Transverse colon (tissue), 4 donors: ENCODE measurements around the gene GABRB2. TPM values are rescaled to one million over a fixed set of nuclear protein-coding genes. Genes with fewer than 3 reads are reported as not detected.

Source experiments
- DNase-seq: peaks from one replicate; pipeline ENCODE4 v3.0.0-alpha.2; 2019
- H3K27ac ChIP-seq, 4 donors: fragments of 200-600 bp; sonication (generic); 2 replicates each; pipeline ENCODE4 v1.5.1; 2016 to 2018; ENCODE audit warnings: inconsistent platforms in 4 of 4
- H3K27me3 ChIP-seq: fragments of 200-600 bp; sonication (generic); 2 replicates; pipeline ENCODE4 v1.5.1; 2017; ENCODE audit warnings: inconsistent platforms
- H3K36me3 ChIP-seq, 4 donors: fragments of 200-600 bp; sonication (generic); 2 replicates each; pipeline ENCODE4 v1.5.1; 2017 to 2019; ENCODE audit warnings: inconsistent platforms in 4 of 4
- H3K4me1 ChIP-seq, 4 donors: fragments of 200-600 bp; sonication (generic); 2 replicates each; pipeline ENCODE4 v1.5.1; 2017 to 2020; ENCODE audit warnings: inconsistent platforms in 4 of 4
- H3K4me3 ChIP-seq, 4 donors: fragments of 200-600 bp; sonication (generic); 1 replicate in 1 of 4; 2 replicates in 3 of 4; pipeline versions ENCODE4 v1.5.1 to v1.6.1; 2017 to 2019; ENCODE audit warnings: inconsistent platforms in 4 of 4
- H3K9me3 ChIP-seq, 2 donors: fragments of 200-600 bp; sonication (generic); 2 replicates each; pipeline ENCODE4 v1.5.1; 2017 to 2019; ENCODE audit warnings: inconsistent platforms in 2 of 2
- EP300 ChIP-seq: sonication (generic); formaldehyde crosslinking; IDR thresholded peaks from one replicate; pipeline ENCODE4 v1.6.1; 2017; ENCODE audit warnings: antibody characterized with exemption, low read depth
- POLR2A ChIP-seq: fragments of 450-650 bp; IDR thresholded peaks from one replicate; pipeline ENCODE4 v1.6.1; 2016; ENCODE audit warnings: antibody characterized with exemption, mild to moderate bottlenecking, moderate library complexity
- POLR2AphosphoS5 ChIP-seq, 3 donors: sonication (generic); formaldehyde crosslinking; IDR thresholded peaks; one replicate each; pipeline ENCODE4 v1.6.1; 2016; ENCODE audit warnings: antibody characterized with exemption in 3 of 3
- WGBS, 2 donors: methylation state at CpG; one replicate each; pipeline ENCODE4 v1.1.5; 2018; ENCODE audit warnings: low coverage in 1 of 2; 5-methylcytosine and 5-hydroxymethylcytosine counted together
- in situ Hi-C, 4 donors: fragments of 200-750 bp; cut with MboI; loops; one replicate each; pipeline versions ENCODE4 v1.15.0 to v1.15.1; 2017; ENCODE audit warnings: low sequenced_read_pairs in 3 of 4, low pct_ligation_motif_present in 1 of 4, low pct_unique_long_range_greater_than_20kb in 1 of 4
- intact Hi-C: fragments of 100-400 bp; cut with DNase I; formaldehyde crosslinking; loops from one replicate; pipeline ENCODE4 v1.15.1; 2023; ENCODE audit warnings: low total_unique reads
- total RNA-seq, 4 donors: library from RNA; depleted of rRNA; stranded (reverse); fragments of >200 nt; gene quantifications; one replicate each; pipeline ENCODE4 v1.1.0, GENCODE V29; 2016
- TF ChIP-seq, protein P1 (sequence below), 5 experiments: fragments of 200-600 bp in 3 of 5; fragments of 450-650 bp in 2 of 5; sonication (generic) in 3 of 5; IDR thresholded peaks; 1 replicate in 2 of 5; 2 replicates in 3 of 5; pipeline ENCODE4 v1.5.1; 2016 to 2017; ENCODE audit warnings: antibody characterized with exemption in 5 of 5, inconsistent platforms in 3 of 5, mild to moderate bottlenecking in 2 of 5, moderate library complexity in 1 of 5

The GABRB2 gene
- total RNA-seq, 4 donors from 2014 or later = 0.55 to 0.64 TPM; not detected in 2

DNA sequence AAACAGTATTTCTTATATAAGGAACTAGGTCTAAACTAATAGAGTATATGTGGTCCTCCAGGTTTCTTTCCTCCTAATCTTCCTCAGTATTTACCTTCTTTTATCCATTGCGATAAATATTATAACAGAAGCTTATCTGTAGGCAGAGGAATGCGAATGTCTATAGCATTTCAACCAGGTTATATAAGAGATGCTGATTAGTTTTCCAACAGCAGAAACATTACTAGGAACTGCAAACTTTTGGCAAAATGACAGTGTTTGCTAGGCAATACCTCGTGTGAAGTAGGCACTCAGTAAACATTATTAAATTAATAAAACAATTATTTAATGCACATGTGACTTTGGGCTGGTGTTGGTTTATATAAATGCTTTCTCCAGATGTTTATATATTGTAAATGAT, 206.5 kb downstream of the GABRB2 start:
- Histone ChIP-seq H3K9me3 (no peaks in the 10 kb centered on the region), H3K4me1 (no peaks in the 10 kb centered on the region), H3K27me3 (no peaks in the 10 kb centered on the region), H3K27ac (no peak overlapping the region), H3K36me3 (no peaks in the 10 kb centered on the region), H3K4me3 (no peak overlapping the region)
- DNase-seq = no peak
- intact Hi-C loops (no loop called here), in situ Hi-C loops (no loop called here)
- TF ChIP-seq POLR2A = no peak
- TF ChIP-seq, protein P1, sequence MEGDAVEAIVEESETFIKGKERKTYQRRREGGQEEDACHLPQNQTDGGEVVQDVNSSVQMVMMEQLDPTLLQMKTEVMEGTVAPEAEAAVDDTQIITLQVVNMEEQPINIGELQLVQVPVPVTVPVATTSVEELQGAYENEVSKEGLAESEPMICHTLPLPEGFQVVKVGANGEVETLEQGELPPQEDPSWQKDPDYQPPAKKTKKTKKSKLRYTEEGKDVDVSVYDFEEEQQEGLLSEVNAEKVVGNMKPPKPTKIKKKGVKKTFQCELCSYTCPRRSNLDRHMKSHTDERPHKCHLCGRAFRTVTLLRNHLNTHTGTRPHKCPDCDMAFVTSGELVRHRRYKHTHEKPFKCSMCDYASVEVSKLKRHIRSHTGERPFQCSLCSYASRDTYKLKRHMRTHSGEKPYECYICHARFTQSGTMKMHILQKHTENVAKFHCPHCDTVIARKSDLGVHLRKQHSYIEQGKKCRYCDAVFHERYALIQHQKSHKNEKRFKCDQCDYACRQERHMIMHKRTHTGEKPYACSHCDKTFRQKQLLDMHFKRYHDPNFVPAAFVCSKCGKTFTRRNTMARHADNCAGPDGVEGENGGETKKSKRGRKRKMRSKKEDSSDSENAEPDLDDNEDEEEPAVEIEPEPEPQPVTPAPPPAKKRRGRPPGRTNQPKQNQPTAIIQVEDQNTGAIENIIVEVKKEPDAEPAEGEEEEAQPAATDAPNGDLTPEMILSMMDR (IDR thresholded peaks at IDR 0.05) = no peak
- TF ChIP-seq EP300 = no peak
- no peak for TF ChIP-seq POLR2AphosphoS5 (IDR thresholded peaks at IDR 0.05)
- 43 to 64% methylated on average over 3 of the region's 3 CpGs for WGBS, 2 donors

DNA sequence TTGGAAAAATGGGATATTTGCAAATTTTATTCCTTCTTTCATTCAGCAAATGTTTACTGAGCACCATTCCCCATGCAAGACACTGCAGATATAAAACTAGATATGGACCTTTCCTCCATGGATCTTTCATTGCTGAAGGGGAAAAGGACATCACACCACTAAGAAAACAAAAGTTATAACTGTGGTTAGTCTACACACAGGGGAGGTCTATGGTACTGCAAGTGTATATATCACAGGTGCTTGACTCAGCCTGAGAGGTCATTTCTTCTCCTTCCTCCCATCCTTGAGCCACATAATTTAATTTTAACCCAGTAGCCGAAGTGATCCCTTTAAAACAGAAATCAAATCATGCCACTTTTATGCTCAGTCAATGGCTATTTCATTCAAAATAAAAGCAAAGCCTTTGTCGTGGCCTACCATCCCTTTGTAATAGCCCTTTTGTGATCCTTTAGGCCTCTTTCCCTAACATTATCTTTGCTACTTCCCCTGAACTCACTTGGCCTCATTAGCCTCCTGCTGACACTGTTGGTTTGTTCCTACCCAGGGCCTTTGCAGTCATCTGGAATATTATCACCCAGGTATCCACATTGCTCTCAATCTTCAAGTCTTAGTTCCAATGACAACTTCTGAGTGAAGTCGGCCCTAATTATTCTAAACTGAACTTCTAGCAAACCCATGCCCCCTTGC, 213.2 kb downstream of the GABRB2 start:
- in situ Hi-C loops = no loop called here
- intact Hi-C loops = no loop called here
- Histone ChIP-seq H3K9me3 (no peaks in the 10 kb centered on the region), H3K27ac (no peak overlapping the region), H3K4me3 (no peak overlapping the region), H3K27me3 (no peaks in the 10 kb centered on the region), H3K4me1 (no peaks in the 10 kb centered on the region), H3K36me3 (no peaks in the 10 kb centered on the region)
- no peak for TF ChIP-seq POLR2AphosphoS5 (IDR thresholded peaks at IDR 0.05)
- TF ChIP-seq POLR2A = no peak
- TF ChIP-seq, protein P1 (IDR thresholded peaks at IDR 0.05) = no peak
- TF ChIP-seq EP300 = no peak
- no peak for DNase-seq
- 54 to 75% methylated on average over 3 of the region's 3 CpGs for WGBS, 2 donors

DNA sequence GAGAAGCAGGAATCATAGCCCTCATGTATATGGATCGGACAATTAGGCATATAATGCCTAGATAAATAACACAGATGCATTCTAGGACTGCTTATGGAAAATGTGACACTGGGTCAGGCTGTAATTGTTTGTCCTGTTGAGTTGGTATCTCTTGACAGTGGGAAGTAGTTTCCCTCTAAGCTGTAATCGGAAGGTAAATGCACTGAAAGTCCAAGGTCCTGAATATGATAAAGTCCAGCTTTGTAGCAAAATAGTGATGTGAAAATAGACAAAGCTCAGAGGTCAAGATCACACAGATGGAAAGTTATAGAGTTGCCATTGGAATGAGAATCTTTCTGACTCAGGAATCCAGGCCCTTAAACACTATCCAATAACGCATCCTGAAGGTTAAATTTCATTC, 214.2 kb downstream of the GABRB2 start:
- intact Hi-C loops = no loop called here

DNA sequence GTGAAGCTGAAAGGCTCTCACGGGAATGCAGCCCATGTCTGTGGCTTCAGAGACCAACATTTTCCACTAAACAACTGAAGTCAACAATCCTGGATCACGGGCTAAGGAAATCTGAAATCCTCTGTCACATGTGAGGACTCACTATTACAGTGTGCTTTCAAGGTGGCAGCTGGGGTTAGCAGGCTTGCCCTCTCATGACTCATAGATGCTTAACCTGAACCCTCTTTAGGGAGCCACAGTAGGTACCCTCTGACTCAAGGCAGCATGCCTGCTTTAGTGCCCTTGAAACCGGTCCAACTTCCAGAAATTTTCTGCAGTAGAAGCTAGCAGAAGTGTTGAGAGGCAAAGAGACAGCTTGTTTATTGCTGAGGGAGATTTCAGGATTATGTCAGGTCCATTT, 232.5 kb downstream of the GABRB2 start:
- Histone ChIP-seq H3K4me1 (no peaks in the 10 kb centered on the region), H3K4me3 (no peak overlapping the region), H3K27ac (no peak overlapping the region), H3K36me3 (no peaks in the 10 kb centered on the region), H3K27me3 (no peaks in the 10 kb centered on the region), H3K9me3 (no peaks in the 10 kb centered on the region)
- 66% methylated on average over 3 of the region's 3 CpGs; no CpG with 5 or more reads in 1 of the 2 donors for WGBS, 2 donors
- in situ Hi-C loops = no loop called here
- TF ChIP-seq POLR2A (no peak), POLR2AphosphoS5 (IDR thresholded peaks at IDR 0.05) (no peak), EP300 (no peak)
- TF ChIP-seq, protein P1 (IDR thresholded peaks at IDR 0.05) = no peak
- DNase-seq = no peak
- intact Hi-C loops = no loop called here

More for the DNA sequence above, 214.2 kb downstream of the GABRB2 start:
- DNase-seq = no peak
- no peaks in the 10 kb centered on the region for H3K4me1 ChIP-seq
- no peak overlapping the region for H3K4me3 ChIP-seq
- H3K27me3 ChIP-seq = no peaks in the 10 kb centered on the region
- in situ Hi-C loops = no loop called here
- WGBS, 2 donors = 84 to 87% methylated on average over 2 to 3 of the region's 3 CpGs
- H3K9me3 ChIP-seq = no peaks in the 10 kb centered on the region
- no peaks in the 10 kb centered on the region for H3K36me3 ChIP-seq
- TF ChIP-seq, protein P1 (IDR thresholded peaks at IDR 0.05) = no peak
- TF ChIP-seq EP300 (no peak), POLR2A (no peak), POLR2AphosphoS5 (IDR thresholded peaks at IDR 0.05) (no peak)
- no peak overlapping the region for H3K27ac ChIP-seq
